SH-SY5Y (cell line): Measurements from ENCODE around the gene MTHFD2L.

Experiments
- GATA2 ChIP-seq: IDR thresholded peaks from 2 replicates; pipeline ENCODE4 v1.6.1; 2011; ENCODE audit warnings: mild to moderate bottlenecking, low read depth, low read length
- GATA3 ChIP-seq: IDR thresholded peaks from 2 replicates; pipeline ENCODE4 v1.6.1; 2011; ENCODE audit warnings: low read depth, mild to moderate bottlenecking, low read length, moderate library complexity

DNA sequence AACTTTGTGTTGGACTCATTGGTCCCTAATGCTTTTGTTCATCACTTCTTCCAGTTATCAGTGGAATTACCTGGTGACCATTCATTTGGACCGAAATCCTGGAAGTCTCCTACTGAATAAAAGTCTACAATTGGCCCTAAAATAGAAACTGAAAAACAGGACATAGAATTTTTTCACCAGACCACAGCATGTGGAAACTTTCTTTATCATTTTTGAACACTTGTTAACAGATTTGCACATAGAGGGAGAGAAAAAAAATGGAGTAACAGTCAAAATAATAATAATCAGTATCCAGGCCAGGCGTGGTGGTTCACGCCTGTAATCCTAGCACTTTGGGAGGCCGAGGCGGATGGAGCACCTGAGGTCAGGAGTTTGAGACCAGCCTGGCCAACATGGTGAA is 157.5 kb downstream of the MTHFD2L start:
- no peak for TF ChIP-seq GATA2
- TF ChIP-seq GATA3, result no peak
